Right hindlimb (tissue), 1 donor: Measurements from ENCODE around the gene ADAMTS9.
A peak's percentile ranks its signal among the peaks of the same experiment; 100 is the strongest.

Source experiments
- DNase-seq: peaks from one replicate; pipeline ENCODE4 v3.0.0-alpha.2; 2018

The ADAMTS9 gene

GRCh38 chr3:64612916-64613526, 74.8 kb downstream of the ADAMTS9 start:
- no peak for DNase-seq

DNA sequence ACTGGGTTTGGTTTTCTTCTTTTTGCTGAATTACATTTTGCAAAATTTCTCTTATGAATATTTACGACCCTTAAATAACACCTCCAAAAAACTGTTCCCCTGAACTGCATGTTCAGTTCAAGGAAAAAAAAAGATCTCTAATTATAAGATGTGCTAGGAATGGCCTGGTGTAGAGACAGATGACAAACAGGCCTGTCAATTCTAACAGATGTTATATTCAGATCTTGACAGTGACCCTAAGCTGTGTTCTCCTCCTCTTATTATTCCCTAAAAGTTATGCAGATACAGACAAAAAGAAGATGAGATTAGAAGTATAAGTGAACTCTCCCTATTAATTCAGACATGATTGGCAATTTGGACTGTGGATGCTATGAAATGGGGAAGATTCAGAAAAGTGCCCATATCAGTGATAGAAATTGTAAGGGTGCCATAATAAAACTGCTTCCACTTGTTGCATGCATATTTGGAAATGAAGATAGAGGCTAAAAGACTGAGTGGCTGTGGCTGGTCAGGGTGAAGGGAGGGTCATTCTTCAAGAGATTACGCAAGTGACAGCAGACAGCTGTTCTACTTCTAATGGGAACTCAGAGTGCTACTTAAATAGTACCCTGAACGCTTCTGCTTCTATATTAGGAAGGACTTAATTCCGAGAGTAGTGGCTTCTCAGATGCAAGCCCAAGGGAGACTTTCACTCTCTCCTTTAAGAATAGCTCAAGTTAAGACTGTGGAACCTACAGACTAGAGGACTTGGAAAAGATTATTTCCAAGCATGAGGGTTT, 75.5 kb downstream of the ADAMTS9 start:
- DNase-seq = no peak

DNA sequence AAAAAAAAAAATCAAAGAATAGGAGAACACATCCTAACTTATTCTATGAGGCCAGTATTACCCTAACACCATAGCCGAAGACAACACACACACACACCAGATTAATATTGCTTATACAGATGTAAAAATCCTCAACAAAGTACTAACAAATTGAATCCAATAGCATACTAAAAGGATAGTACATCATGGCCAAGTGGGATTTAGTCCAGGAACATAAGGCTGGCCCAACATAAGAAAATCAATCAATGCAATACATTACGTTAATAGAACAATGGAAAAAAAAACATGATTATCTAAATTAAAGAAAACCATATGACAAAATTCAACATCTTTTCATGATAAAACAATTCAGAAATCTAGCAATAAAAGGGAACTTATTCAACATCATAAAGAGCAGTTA, 79.1 kb downstream of the ADAMTS9 start:
- DNase-seq = no peak

DNA sequence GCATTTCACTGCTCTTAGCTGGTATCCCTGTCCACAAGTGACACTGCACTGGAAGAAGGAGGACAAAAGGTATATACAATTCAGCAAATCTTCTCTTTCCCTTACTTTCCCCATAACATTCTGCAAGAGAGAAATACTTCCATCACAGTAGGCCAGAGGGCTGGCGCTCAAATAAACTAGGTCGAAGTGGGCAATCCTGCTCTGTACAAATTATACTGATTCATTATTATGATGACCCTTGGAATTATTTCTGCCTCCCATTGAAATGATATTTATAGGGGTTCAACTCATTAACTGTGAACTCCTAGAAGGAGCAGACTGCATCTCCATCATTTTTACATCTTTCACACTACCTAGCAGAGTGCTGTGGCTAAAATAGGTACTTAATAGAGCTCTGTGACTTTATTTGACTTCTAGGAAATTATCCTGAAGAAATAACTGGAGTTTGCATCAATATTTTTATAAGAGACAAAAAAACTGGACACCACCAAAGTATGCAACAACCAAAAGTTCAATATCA, 80.7 kb downstream of the ADAMTS9 start:
- DNase-seq = no peak

GRCh38 chr3:64604313-64604712, 83.5 kb downstream of the ADAMTS9 start:
- no peak for DNase-seq

- DNase-seq = no peak
Measured at GRCh38 chr3:64601824-64602223, 86.0 kb downstream of the ADAMTS9 start.

DNA sequence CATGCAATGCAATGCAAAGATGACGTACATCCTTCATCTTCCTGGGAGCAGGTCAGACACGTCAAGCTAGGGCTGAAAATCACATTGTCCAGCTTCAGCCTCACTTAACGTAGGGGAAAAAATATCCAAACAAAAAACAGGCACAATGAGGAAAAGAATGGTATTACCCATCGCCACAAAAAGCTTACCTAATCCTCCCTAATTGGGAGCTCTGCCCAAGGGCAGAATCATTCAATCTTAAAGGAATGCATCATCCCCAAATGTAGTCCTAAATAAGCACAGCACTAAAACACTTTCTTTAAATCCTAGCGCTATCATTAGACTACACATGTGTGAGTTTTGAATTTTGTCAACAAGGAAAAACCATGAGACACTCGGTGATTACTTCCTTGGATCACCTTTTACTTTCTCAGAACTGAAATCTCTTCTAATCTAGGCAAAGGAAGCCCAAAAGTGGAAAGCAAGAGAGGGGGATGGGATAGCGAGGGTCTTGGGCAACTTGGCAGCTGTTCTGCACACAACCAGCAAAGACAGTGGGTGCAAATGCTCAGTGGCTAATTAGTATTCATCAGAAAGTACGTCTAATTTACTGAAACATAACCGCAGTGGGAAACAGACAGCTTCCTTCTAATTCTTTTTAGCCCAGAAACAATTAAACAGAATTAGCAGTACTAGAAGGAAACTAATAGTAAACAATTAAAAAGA, 87.4 kb downstream of the ADAMTS9 start:
- DNase-seq = no peak

DNA sequence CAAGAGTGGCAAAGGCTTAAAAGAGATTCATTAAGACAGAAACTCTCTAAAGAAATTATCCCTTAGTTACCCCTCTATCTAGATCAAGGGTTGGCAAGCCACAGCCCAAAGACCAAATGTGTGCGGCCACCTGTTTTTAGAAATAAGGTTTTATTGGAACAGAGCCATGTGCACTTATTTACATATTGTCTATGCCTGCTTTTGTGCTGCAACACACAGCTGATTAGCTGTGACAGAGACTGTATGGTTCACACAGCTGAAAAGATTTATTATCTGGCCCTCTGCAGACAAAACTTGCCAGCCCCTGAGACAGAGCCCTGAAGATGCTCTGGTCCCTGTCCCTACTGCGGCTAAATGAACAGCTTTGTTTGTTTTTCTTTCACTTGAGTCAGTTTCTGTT, 88.1 kb downstream of the ADAMTS9 start:
- DNase-seq = no peak

DNA sequence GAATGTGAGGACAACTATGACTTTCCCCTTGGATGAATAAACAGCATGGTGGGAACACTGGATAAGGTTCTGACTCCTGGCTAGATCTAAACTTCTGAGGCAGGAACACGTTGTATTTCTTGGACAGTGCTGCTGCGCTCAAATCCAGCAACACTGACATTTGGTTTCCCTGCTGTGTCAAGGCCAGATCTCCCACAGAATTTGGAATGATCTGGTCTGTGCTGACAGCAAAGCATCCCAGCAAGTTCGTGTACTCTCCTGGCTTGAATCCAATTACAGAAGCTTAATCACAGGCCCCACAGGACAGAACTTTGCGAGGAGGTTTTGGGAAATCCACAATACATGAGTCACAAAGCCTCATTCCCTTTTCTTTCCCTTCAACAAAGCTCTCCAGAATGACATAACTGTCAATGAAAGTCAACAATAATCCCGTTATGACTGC, 92.5 kb downstream of the ADAMTS9 start:
- peak; percentile 86 for DNase-seq

- peak; percentile 38 for DNase-seq
Measured at GRCh38 chr3:64594134-64594533, 93.7 kb downstream of the ADAMTS9 start.

DNA sequence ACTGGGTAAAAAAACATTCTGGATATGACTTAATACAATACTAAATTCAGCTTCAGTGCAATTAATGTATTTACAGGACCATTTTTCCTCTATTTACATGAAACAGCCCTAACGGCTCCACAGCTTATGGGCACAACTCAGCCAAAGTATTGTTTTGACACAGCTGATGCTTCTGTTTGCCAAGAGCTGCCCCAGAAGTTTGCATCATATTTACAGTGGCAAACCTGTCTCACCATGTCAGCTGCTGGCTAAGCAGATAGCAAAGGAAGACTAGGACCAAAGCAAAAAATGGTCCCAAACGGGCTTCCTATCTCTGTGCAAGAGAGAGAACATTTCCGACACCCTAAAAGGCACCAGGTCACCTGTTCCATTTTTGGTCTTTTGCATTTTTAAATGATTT, 94.5 kb downstream of the ADAMTS9 start:
- DNase-seq = no peak

DNA sequence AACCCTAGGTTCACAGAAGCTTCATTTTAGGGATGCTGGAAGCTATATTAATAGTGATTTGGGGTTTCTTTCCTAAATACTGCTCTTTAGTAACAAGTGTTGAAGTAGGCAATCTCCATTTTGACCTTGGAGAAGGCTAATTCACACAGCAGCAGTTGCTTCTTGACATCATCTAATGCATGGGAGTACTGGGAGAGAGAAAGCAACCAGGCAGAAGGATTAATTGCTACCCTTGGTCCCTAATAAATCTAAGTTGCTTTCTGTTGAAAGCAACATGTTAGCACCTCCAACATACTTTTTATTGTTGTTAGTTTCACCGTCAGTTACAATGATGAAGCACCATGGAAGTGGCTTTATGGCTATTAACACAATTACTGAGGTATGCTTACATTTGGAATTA, 96.2 kb downstream of the ADAMTS9 start:
- no peak for DNase-seq

GRCh38 chr3:64588380-64588779, 99.4 kb downstream of the ADAMTS9 start:
- no peak for DNase-seq

- no peak for DNase-seq
Measured at GRCh38 chr3:64586952-64587351, 100.8 kb downstream of the ADAMTS9 start.

DNA sequence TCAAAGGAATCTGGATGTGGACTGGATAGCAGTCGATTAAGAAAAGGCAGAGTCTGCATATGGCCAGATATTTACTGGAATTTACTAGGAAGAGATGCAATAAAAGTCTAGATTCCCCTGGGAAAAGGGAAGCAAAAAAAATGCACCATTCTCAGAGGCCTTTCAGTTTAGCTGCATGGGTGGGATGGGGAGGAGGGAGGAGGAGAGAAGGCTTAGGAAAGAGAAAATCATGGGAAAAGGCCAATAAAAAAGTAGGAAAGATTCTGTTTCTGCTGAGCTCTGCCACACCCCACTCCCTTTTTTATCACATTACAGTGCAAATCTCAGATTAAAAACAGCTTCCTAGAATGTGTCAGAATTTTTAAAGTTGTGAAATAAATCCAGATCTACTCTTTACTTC, 103.6 kb downstream of the ADAMTS9 start:
- DNase-seq = no peak

GRCh38 chr3:64578797-64579196, 109.0 kb downstream of the ADAMTS9 start:
- no peak for DNase-seq

- DNase-seq = no peak
Measured at GRCh38 chr3:64578062-64578770, 109.6 kb downstream of the ADAMTS9 start.

DNA sequence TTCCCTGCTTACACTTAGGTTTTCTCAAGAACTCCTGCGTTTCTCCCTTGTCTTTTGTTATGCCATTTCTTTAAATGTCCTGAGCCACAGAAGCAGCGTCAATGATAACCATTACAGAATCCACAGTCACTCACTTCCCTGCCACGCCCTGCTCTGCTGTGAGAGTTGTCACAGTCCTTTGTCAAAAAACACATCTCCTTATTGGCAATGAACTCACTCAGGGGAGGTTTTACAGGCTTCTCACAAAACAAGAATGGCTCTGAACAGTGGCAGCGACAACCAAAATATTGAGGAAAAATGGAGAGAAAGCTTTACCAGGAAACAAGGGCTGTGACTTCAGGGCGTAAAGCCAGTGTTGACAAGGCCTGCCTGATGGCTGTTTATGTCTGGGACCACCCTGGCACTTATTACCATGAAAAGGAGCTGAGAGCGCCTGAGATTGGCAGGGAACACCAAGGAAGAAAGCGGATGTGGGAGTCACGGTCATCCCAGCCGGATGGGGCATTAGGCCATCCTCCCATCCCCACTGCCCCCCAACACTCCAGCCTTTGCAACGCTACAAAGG, 111.5 kb downstream of the ADAMTS9 start:
- DNase-seq = no peak

DNA sequence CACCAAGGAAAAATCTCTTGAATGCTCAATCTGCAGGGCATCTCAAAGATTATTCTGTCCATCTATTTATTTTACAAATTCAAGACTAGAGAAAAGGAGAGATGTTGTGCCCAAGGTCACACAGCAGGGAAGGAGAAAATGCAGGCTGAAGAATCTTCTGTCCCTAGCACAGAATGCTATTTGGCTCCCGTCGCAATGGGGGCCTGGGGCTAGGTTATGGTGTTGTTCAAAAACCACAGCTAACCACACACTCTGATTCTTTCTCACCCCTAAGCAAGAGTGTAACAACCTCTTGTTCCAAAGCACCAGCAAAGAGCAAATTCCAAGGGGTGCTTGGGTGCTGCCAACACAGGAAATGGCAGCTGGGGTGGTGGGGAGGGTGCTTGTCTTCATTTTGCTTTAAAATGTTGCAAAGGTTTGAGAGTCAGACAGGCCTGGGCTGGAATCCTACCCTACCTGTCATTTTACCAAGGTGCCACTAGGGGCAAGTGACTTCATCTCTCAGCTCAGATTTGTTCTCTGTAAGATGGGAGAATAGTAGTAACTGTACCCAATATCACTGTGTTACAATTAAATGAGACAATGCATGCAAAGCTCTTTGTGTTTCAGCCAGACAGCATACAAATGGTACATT, 112.5 kb downstream of the ADAMTS9 start:
- no peak for DNase-seq

GRCh38 chr3:64574194-64574593, 113.6 kb downstream of the ADAMTS9 start:
- no peak for DNase-seq

- no peak for DNase-seq
Measured at GRCh38 chr3:64571982-64572381, 115.8 kb downstream of the ADAMTS9 start.

DNA sequence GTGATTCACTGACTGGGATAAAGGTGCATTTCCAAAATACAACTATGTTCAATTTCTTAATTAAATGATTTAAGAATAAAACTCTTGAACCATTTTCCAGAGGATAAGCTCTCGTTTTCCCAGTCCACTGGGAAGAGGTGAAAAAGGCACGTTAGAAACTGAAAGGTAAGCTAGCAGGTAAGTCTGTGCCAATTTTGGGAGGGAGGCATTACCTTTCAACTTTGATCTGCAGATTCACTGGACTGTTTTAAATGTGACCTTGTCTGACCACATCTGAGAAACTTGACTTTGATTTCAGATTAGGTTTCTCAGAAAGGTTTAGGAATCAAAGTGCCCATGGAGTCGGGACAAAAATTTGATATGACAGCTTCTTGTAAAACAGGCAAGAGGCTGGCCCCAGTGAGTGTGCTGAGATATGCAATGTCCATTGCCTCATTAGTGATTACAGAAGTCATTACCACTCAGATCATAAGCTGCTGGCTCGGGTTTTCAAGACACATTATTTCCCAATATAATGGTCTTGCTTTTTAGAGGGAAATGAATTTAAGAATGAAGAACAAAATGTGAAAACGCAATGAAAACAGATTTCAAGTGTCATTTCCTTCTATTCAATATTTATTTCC, 118.8 kb downstream of the ADAMTS9 start:
- DNase-seq = no peak
